OCI-LY1 (cell line): ENCODE data around the gene CLEC17A.
A peak's percentile ranks its signal among the peaks of the same experiment; 100 is the strongest.
"Not testable (repeated sequence)": the region's sequence is repeated elsewhere in the genome, so short reads cannot be mapped to it uniquely, and the experiment has no call there.

Experiments used
- H2AFZ ChIP-seq: fragments of 200-600 bp; sonication (generic), shearing (Covaris generic); 2 replicates; pipeline ENCODE4 v1.6.0; 2014; ENCODE audit warnings: antibody characterized with exemption, mild to moderate bottlenecking, low read length
- H3F3A ChIP-seq: fragments of 200-600 bp; sonication (generic), shearing (Covaris generic); 2 replicates; pipeline ENCODE4 v1.6.0; 2014; ENCODE audit warnings: mild to moderate bottlenecking, antibody characterized with exemption, low read length, moderate library complexity; ENCODE audit not compliant: insufficient read depth
- H3K27ac ChIP-seq: fragments of 200-600 bp; sonication (generic); 2 replicates; pipeline ENCODE4 v1.5.1; 2014; ENCODE audit warnings: low read length, mixed run types, mild to moderate bottlenecking, low read depth; ENCODE audit not compliant: poor library complexity, severe bottlenecking
- H3K27me3 ChIP-seq: fragments of 200-600 bp; sonication (generic); 2 replicates; pipeline ENCODE4 v1.6.0; 2014; ENCODE audit warnings: antibody characterized with exemption, mild to moderate bottlenecking, low read length, moderate library complexity; ENCODE audit not compliant: insufficient read depth
- H3K36me3 ChIP-seq: fragments of 200-600 bp; sonication (generic); 2 replicates; pipeline ENCODE4 v1.6.1; 2014; ENCODE audit warnings: mild to moderate bottlenecking, antibody characterized with exemption, low read length, moderate library complexity, mixed read lengths; ENCODE audit not compliant: insufficient read depth
- H3K4me1 ChIP-seq: fragments of 200-600 bp; sonication (generic); 2 replicates; pipeline ENCODE4 v1.5.1; 2014; ENCODE audit warnings: mild to moderate bottlenecking, low read length, moderate library complexity; ENCODE audit not compliant: insufficient read depth, severe bottlenecking
- H3K4me2 ChIP-seq: fragments of 200-600 bp; sonication (generic), shearing (Covaris generic); 2 replicates; pipeline ENCODE4 v1.6.1; 2014; ENCODE audit warnings: low read length
- H3K4me3 ChIP-seq: fragments of 200-600 bp; sonication (generic); 2 replicates; pipeline ENCODE4 v1.5.1; 2014; ENCODE audit warnings: low read length, low read depth, mild to moderate bottlenecking, mixed read lengths; ENCODE audit not compliant: poor library complexity, severe bottlenecking
- H3K79me2 ChIP-seq: fragments of 200-600 bp; shearing (Covaris generic); 2 replicates; pipeline ENCODE4 v1.6.1; 2016; ENCODE audit warnings: mixed run types, low read length, mixed read lengths; ENCODE audit not compliant: insufficient read depth
- H3K9ac ChIP-seq: fragments of 200-600 bp; sonication (generic), shearing (Covaris generic); 2 replicates; pipeline ENCODE4 v1.6.1; 2014; ENCODE audit warnings: mild to moderate bottlenecking, low read length, mixed read lengths
- H3K9me2 ChIP-seq: fragments of 200-600 bp; sonication (generic), shearing (Covaris generic); 2 replicates; pipeline ENCODE4 v1.6.1; 2014; ENCODE audit warnings: low read depth, mild to moderate bottlenecking, low read length, mixed read lengths
- H3K9me3 ChIP-seq: fragments of 200-600 bp; shearing (Covaris generic); 2 replicates; pipeline ENCODE4 v1.6.1; 2014; ENCODE audit warnings: low read length, mixed read lengths
- H4K20me1 ChIP-seq: fragments of 200-600 bp; sonication (generic), shearing (Covaris generic); 2 replicates; pipeline ENCODE4 v1.6.0; 2016; ENCODE audit warnings: mild to moderate bottlenecking, low read length; ENCODE audit not compliant: insufficient read depth
- CTCF ChIP-seq: fragments of 200-600 bp; sonication (generic), shearing (Covaris generic); IDR thresholded peaks from 2 replicates; pipeline ENCODE4 v1.5.1; 2017; ENCODE audit warnings: mild to moderate bottlenecking, antibody characterized with exemption, low read length, moderate library complexity, mixed read lengths
- EZH2 ChIP-seq: fragments of 200-600 bp; sonication (generic), shearing (Covaris generic); IDR thresholded peaks from 2 replicates; pipeline ENCODE4 v1.8.0; 2017; ENCODE audit warnings: borderline replicate concordance, mixed run types, mild to moderate bottlenecking, antibody characterized with exemption, low read length, moderate library complexity, mixed read lengths

Gene CLEC17A

GRCh38 chr19:14606627-14607026 lies 23.7 kb downstream of the CLEC17A start:
- Histone ChIP-seq H4K20me1 (no peaks in the 10 kb centered on the region), H3K9me3 (no peaks in the 10 kb centered on the region), H3F3A (peaks cover 4% of the 10 kb centered on the region; the same call in 1 of the 2 replicates), H3K27ac (no peak overlapping the region), H3K4me3 (no peak overlapping the region), H3K36me3 (peaks cover 15% of the 10 kb centered on the region), H3K9me2 (no peaks in the 10 kb centered on the region), H2AFZ (no peak overlapping the region), H3K79me2 (no peaks in the 10 kb centered on the region), H3K4me2 (no peak overlapping the region), H3K9ac (no peak overlapping the region), H3K27me3 (no peaks in the 10 kb centered on the region), H3K4me1 (peaks cover 29% of the 10 kb centered on the region)
- TF ChIP-seq EZH2 (no peak), CTCF (no peak)

DNA sequence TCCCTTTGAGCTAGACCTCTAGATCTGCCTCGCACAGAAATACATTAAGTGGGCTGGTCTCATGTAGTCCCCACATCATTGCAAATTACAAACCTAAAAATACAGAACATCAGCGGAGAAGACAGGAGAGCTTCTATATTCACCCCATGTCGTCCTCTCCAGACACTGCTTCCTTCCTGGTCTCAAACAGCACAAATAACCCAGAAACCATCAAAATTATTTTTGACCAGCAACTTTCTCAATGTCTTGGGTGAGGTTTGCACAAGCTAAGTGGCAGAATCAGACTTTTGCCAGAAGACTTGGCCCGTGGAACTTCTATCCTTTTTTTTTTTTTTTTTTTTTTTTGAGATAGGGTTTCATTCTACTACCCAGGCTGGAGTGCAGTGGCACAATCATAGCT lies 28.2 kb downstream of the CLEC17A start:
- H3K9me2 ChIP-seq, result no peaks in the 10 kb centered on the region
- peaks cover 5% of the 10 kb centered on the region; the same call in 1 of the 2 replicates for H3K36me3 ChIP-seq
- no peak overlapping the region for H3K9ac ChIP-seq
- no peaks in the 10 kb centered on the region for H3K79me2 ChIP-seq
- no peak overlapping the region for H3K4me2 ChIP-seq
- TF ChIP-seq CTCF (no peak), EZH2 (no peak)
- H3K27ac ChIP-seq, result no peak overlapping the region
- H3K27me3 ChIP-seq, result no peaks in the 10 kb centered on the region
- H3K9me3 ChIP-seq, result no peaks in the 10 kb centered on the region
- peaks cover 22% of the 10 kb centered on the region for H3K4me1 ChIP-seq
- no peaks in the 10 kb centered on the region for H4K20me1 ChIP-seq
- 0 out of 2 replicates have a peak, but pooled peaks cover 5% of the 10 kb centered on the region for H3F3A ChIP-seq
- H3K4me3 ChIP-seq, result no peak overlapping the region
- H2AFZ ChIP-seq, result no peak overlapping the region

DNA sequence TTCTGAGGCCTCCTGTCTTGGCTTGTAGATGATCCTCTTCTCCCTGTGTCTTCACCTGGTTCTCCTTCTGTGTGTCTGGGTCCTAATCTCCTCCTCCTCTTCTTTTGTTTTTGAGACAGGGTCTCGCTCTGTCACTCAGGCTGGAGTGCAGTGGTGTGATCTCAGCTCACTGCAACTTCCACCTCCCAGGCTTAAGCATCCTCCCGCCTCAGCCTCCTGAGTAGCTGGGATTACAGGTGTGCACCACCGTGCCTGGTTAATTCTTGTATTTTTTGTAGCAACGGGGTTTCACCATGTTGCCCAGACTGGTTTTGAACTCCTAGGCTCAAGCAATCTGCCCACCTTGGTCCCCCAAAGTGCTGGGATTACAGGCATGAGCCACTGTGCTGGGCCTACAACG lies 29.4 kb downstream of the CLEC17A start:
- H3K27me3 ChIP-seq, H3K36me3 ChIP-seq, H3K27ac ChIP-seq, H3K4me2 ChIP-seq, H4K20me1 ChIP-seq, H3F3A ChIP-seq, H3K9ac ChIP-seq, H3K79me2 ChIP-seq, H3K4me3 ChIP-seq, H3K9me3 ChIP-seq, H2AFZ ChIP-seq, H3K9me2 ChIP-seq: not testable (repeated sequence)
- H3K4me1 ChIP-seq, result peaks cover 20% of the 10 kb centered on the region

GRCh38 chr19:14612657-14613056 lies 29.8 kb downstream of the CLEC17A start:
- Histone ChIP-seq H3K36me3 (peaks cover 5% of the 10 kb centered on the region; the same call in 1 of the 2 replicates), H3K9me3 (no peaks in the 10 kb centered on the region), H3K9ac (no peak overlapping the region), H3K9me2 (no peaks in the 10 kb centered on the region), H3K4me2 (no peak overlapping the region), H3K4me1 (peaks cover 20% of the 10 kb centered on the region), H3K79me2 (no peaks in the 10 kb centered on the region), H3K4me3 (no peak overlapping the region), H3K27ac (no peak overlapping the region), H4K20me1 (no peaks in the 10 kb centered on the region), H3F3A (0 out of 2 replicates have a peak, but pooled peaks cover 5% of the 10 kb centered on the region), H3K27me3 (no peaks in the 10 kb centered on the region), H2AFZ (no peak overlapping the region)
- TF ChIP-seq CTCF, result no peak
- no peak for TF ChIP-seq EZH2

DNA sequence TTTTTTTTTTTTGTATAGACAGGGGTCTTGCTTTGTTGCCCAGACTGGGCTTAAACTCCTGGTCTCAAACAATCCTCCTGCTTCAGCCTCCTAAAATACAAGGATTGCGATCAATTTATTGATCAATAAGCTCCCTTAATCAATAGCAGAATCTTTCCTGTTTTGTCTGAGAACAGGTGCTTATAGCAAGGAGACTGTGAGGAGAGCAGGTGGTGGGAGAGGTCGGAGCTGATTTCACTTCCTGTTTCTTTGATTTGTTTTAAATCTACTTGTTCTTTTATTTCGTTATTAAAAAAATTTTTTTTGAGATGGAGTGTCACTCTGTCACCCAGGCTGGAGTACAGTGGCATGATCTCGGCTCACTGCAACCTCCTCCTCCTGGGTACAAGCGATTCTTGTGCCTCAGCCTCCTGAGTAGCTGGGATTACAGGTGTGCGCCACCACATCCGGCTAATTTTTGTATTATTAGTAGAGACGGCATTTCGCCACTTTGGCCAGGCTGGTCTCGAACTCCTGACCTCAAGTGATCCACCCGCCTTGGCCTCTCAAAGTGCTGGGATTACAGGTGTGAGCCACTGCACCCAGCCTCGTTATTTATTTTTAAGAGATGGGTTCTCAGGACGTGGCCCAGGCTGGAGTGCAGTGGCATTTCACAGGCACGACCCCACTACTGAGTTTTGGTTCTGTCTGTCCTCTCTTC lies 30.7 kb downstream of the CLEC17A start:
- H3K27me3 ChIP-seq, H3K79me2 ChIP-seq, H4K20me1 ChIP-seq, H3K36me3 ChIP-seq, H3K4me3 ChIP-seq, H3K4me2 ChIP-seq, H3K9me3 ChIP-seq, H3K9ac ChIP-seq, H3K9me2 ChIP-seq, H3F3A ChIP-seq, H2AFZ ChIP-seq: not testable (repeated sequence)
- peaks cover 20% of the 10 kb centered on the region for H3K4me1 ChIP-seq
- peak overlapping the region; percentile 74 for H3K27ac ChIP-seq
